ENCODE results near the gene WDR37. TPM values are rescaled to one million over a fixed set of nuclear protein-coding genes. Genes with fewer than 3 reads are reported as not detected.

WDR37 gene
- 7.1 and 7.3 TPM in 2 replicates for polyA plus RNA-seq (2011; rRNA removed)
- polyA plus RNA-seq (2012; cell fraction: cytosol; rRNA removed): 5.0 and 5.4 TPM in 2 replicates
- 11.0 and 12.9 TPM in 2 replicates for polyA plus RNA-seq (2012; cell fraction: nucleus; rRNA removed)
- polyA plus RNA-seq (2017; fragmentation: RNase III; extraction: RNeasy Plus Mini Kit Qiagen cat#74134 plus additional on column Dnase treatment): 5.6 to 6.2 TPM (median 5.9 TPM) in 3 replicates
- polyA minus RNA-seq (2011; rRNA and poly(A)+ RNA removed): 18.1 and 20.0 TPM in 2 replicates

DNA sequence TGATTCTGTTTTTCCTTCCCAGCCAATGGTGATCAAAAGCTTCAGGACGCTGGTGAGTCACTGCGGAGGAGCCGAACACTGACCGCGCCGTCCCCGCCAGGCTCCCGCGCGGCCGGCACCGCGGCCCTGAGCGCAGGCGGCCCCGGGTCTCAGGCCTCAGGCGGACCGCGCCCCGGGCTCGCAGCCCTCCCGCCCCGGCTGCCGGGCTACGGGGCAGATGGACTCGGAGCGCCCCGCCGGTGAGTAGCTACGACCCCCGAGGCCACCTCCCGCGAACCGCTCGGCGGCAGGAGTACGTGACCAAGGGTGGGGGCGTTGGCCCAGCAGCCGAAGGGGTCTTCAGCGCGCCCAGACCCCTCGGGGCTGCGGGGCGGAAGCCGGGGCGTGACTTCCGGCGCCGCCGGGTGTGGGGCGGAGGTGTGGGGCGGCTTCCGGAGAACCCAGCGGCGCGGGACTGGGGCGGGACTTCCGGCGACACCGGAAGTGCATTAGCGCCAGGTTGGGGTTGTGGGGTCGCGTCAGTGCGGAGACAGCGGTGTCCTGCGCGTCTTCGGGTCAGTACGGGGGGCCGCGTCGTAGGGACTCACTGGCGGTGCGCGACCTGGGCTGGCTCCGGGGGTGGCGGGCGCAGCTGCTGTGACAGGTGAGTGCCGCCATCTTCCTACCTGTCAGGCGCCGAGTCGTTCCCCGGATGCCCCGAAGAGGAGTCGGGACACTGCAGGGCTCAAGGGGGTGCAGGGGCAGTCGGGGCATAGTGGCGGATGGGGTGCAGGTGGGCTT, at the start of gene WDR37:
Gene WDR37, plus strand, starts transcription at position 60 of the 780 bp plus-strand sequence. CDS start 15,771 bp downstream, outside the sequence.
- Histone ChIP-seq H3K4me1 (peaks cover 32% of the 10 kb centered on the region), H3K27ac (peak within 1 kb of the TSS; percentile 97 to 99), H3K4me3 (peak within 1 kb of the TSS; percentile 99), H3K9me3 (no peaks in the 10 kb centered on the region), H3K4me2 (peak within 1 kb of the TSS; percentile 93)
- peak; percentile 97 to 98 for ATAC-seq
- TF ChIP-seq, protein P1, sequence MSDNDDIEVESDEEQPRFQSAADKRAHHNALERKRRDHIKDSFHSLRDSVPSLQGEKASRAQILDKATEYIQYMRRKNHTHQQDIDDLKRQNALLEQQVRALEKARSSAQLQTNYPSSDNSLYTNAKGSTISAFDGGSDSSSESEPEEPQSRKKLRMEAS (IDR thresholded peaks at IDR 0.05): peak; percentile 62
- TF ChIP-seq TP53 (CRISPR knock-in tag; IDR thresholded peaks at IDR 0.05): 0 out of 2 replicates have a peak, but pooled peaks have one; percentile 52
- 0 out of 2 replicates have a peak, but pooled peaks have one; percentile 17 for TF ChIP-seq KDM5A (IDR thresholded peaks at IDR 0.05)
- peak; percentile 53 to 89; a peak in 3 of 5 replicates for TF ChIP-seq JUN (IDR thresholded peaks at IDR 0.05)
- TF ChIP-seq PBX3 (IDR thresholded peaks at IDR 0.05): 0 out of 2 replicates have a peak, but pooled peaks have one; percentile 45
- no peak for TF ChIP-seq HMGXB4 (CRISPR knock-in tag; IDR thresholded peaks at IDR 0.05; ENCODE audit: borderline replicate concordance)
- TF ChIP-seq POLR2AphosphoS2 (conservative IDR thresholded peaks at IDR 0.05; ENCODE audit: low read length): no peak
- TF ChIP-seq POLR2A (IDR thresholded peaks at IDR 0.05; ENCODE audit: low read length): peak; percentile 57
- TF ChIP-seq HOXB5 (CRISPR knock-in tag; IDR thresholded peaks at IDR 0.05): peak; percentile 82
- no peak for TF ChIP-seq FOSB (CRISPR knock-in tag; IDR thresholded peaks at IDR 0.05)
- TF ChIP-seq, protein P2, sequence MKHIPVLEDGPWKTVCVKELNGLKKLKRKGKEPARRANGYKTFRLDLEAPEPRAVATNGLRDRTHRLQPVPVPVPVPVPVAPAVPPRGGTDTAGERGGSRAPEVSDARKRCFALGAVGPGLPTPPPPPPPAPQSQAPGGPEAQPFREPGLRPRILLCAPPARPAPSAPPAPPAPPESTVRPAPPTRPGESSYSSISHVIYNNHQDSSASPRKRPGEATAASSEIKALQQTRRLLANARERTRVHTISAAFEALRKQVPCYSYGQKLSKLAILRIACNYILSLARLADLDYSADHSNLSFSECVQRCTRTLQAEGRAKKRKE (CRISPR knock-in tag; IDR thresholded peaks at IDR 0.05; ENCODE audit: low read depth): 0 out of 2 replicates have a peak, but pooled peaks have one; percentile 39
- 0 out of 2 replicates have a peak, but pooled peaks have one; percentile 47 for TF ChIP-seq RFX5 (IDR thresholded peaks at IDR 0.05)
- peak; percentile 89 for TF ChIP-seq PHF8 (IDR thresholded peaks at IDR 0.05; ENCODE audit: borderline replicate concordance, low read depth)
- no peak for TF ChIP-seq NR3C1 (IDR thresholded peaks at IDR 0.05)
- no peak for TF ChIP-seq CHD2 (IDR thresholded peaks at IDR 0.05; ENCODE audit: low read length, partially characterized antibody)
- TF ChIP-seq, protein P3, sequence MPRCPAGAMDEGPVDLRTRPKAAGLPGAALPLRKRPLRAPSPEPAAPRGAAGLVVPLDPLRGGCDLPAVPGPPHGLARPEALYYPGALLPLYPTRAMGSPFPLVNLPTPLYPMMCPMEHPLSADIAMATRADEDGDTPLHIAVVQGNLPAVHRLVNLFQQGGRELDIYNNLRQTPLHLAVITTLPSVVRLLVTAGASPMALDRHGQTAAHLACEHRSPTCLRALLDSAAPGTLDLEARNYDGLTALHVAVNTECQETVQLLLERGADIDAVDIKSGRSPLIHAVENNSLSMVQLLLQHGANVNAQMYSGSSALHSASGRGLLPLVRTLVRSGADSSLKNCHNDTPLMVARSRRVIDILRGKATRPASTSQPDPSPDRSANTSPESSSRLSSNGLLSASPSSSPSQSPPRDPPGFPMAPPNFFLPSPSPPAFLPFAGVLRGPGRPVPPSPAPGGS (IDR thresholded peaks at IDR 0.05): peak; percentile 72; the same call in 2 of the 3 replicates
- TF ChIP-seq FOSL2 (IDR thresholded peaks at IDR 0.05): no peak
- peak; percentile 73 for TF ChIP-seq FOSL2 (CRISPR knock-in tag; IDR thresholded peaks at IDR 0.05)
- POLR2A ChIA-PET: interaction anchor here (0.8 to 1.5 kb wide), 2 partner anchors 17 to 125 kb away, joined by 3 to 6 read pairs; partner anchors contain the start of gene LARP4B
- CTCF ChIA-PET: interaction anchor here (1.3 kb wide), 2 partner anchors 19 to 267 kb away, joined by 3 to 4 read pairs; no protein-coding TSS in a partner anchor
- peak; percentile 79 to 93 for DNase-seq (ENCODE audit: low read depth in 1 of 2, low spot score in 1 of 2)
- FAIRE-seq: no peak
- 1% methylated on average over 45 of the region's 87 CpGs for WGBS (ENCODE audit: missing lambda C conversion rate)

DNA sequence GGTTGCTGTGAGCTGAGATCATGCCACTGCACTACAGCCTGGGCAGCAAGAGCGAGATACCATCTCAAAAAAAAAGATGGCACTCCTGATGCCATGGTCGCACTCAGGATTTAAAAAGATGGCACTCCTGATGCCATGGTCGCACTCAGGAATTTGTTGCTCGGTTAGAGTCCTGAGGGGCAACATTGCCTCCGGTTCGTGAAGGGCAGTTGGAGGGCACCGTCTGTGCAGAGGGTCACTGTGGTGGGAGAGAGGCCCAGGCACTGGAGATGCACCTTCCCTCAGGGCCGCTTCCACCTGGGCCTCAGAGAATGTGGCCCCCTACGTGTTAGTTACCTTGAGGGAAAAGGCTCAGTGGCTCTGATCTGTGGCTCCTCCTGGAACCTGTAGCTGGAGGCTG, 49.6 kb upstream of the WDR37 start:
- H3K4me1 ChIP-seq: no peaks in the 10 kb centered on the region
- CTCF ChIA-PET: interaction anchor here (0.6 to 1.2 kb wide), 2 partner anchors 30 to 697 kb away, joined by 3 read pairs; no protein-coding TSS in a partner anchor
- FAIRE-seq: no peak
- H3K4me3 ChIP-seq: no peak overlapping the region
- no peak for DNase-seq (ENCODE audit: low read depth in 1 of 2, low spot score in 1 of 2)
- no peak overlapping the region for H3K4me2 ChIP-seq
- peaks cover 13% of the 10 kb centered on the region for H3K9me3 ChIP-seq
- 94% methylated on average over 9 of the region's 9 CpGs for WGBS (ENCODE audit: missing lambda C conversion rate)
- no peak for ATAC-seq
- no peak overlapping the region for H3K27ac ChIP-seq
- POLR2A ChIA-PET: no interaction called here
- TF ChIP-seq, protein P2 (CRISPR knock-in tag; IDR thresholded peaks at IDR 0.05; ENCODE audit: low read depth): no peak
- TF ChIP-seq CBX2 (IDR thresholded peaks at IDR 0.05; ENCODE audit: borderline replicate concordance, low read depth) (no peak), PBX3 (IDR thresholded peaks at IDR 0.05) (no peak), EHF (CRISPR knock-in tag; IDR thresholded peaks at IDR 0.05) (no peak), EHMT2 (IDR thresholded peaks at IDR 0.05; ENCODE audit: low read depth) (no peak), HDAC2 (IDR thresholded peaks at IDR 0.05) (no peak), MAZ (IDR thresholded peaks at IDR 0.05; ENCODE audit: borderline replicate concordance, low read depth, low read length) (no peak), SREBF2 (IDR thresholded peaks at IDR 0.05) (no peak)
- TF ChIP-seq, protein P4, sequence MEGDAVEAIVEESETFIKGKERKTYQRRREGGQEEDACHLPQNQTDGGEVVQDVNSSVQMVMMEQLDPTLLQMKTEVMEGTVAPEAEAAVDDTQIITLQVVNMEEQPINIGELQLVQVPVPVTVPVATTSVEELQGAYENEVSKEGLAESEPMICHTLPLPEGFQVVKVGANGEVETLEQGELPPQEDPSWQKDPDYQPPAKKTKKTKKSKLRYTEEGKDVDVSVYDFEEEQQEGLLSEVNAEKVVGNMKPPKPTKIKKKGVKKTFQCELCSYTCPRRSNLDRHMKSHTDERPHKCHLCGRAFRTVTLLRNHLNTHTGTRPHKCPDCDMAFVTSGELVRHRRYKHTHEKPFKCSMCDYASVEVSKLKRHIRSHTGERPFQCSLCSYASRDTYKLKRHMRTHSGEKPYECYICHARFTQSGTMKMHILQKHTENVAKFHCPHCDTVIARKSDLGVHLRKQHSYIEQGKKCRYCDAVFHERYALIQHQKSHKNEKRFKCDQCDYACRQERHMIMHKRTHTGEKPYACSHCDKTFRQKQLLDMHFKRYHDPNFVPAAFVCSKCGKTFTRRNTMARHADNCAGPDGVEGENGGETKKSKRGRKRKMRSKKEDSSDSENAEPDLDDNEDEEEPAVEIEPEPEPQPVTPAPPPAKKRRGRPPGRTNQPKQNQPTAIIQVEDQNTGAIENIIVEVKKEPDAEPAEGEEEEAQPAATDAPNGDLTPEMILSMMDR (IDR thresholded peaks at IDR 0.05): no peak
- TF ChIP-seq, protein P1 (IDR thresholded peaks at IDR 0.05): no peak
